HG02884 (cell line): ENCODE data around the gene DENND1A.

ENCODE experiments used
- ATAC-seq: cut with Tn5 transposase; IDR thresholded peaks from one replicate; pipeline ENCODE4 v1.9.1; 2021; ENCODE audit warnings: mild to moderate bottlenecking, moderate library complexity; ENCODE audit not compliant: unreplicated experiment

Gene DENND1A

GRCh38 chr9:123599781-123600180 is 330.1 kb downstream of the DENND1A start:
- no peak for ATAC-seq

- ATAC-seq = no peak
Measured at GRCh38 chr9:123597876-123598556, 331.9 kb downstream of the DENND1A start.

- no peak for ATAC-seq
Measured at GRCh38 chr9:123597048-123597447, 332.9 kb downstream of the DENND1A start.

GRCh38 chr9:123591283-123591682 is 338.6 kb downstream of the DENND1A start:
- no peak for ATAC-seq

GRCh38 chr9:123590499-123590898 is 339.4 kb downstream of the DENND1A start:
- ATAC-seq = no peak

- no peak for ATAC-seq
Measured at GRCh38 chr9:123589361-123590239, 340.3 kb downstream of the DENND1A start.

GRCh38 chr9:123586275-123586674 is 343.7 kb downstream of the DENND1A start:
- no peak for ATAC-seq

GRCh38 chr9:123584202-123585176 is 345.4 kb downstream of the DENND1A start:
- ATAC-seq = no peak

- ATAC-seq = no peak
Measured at GRCh38 chr9:123583646-123584045, 346.3 kb downstream of the DENND1A start.

GRCh38 chr9:123571240-123571639 is 358.7 kb downstream of the DENND1A start:
- ATAC-seq = no peak

- no peak for ATAC-seq
Measured at GRCh38 chr9:123568691-123569688, 360.9 kb downstream of the DENND1A start.

- ATAC-seq = no peak
Measured at GRCh38 chr9:123567013-123567412, 362.9 kb downstream of the DENND1A start.

- ATAC-seq = no peak
Measured at GRCh38 chr9:123564652-123565051, 365.3 kb downstream of the DENND1A start.

- ATAC-seq = no peak
Measured at GRCh38 chr9:123562844-123563346, 367.0 kb downstream of the DENND1A start.

GRCh38 chr9:123561046-123561445 is 368.9 kb downstream of the DENND1A start:
- ATAC-seq = no peak

- ATAC-seq = no peak
Measured at GRCh38 chr9:123556464-123557435, 373.2 kb downstream of the DENND1A start.

- ATAC-seq = no peak
Measured at GRCh38 chr9:123555646-123556045, 374.3 kb downstream of the DENND1A start.

- no peak for ATAC-seq
Measured at GRCh38 chr9:123552530-123552929, 377.4 kb downstream of the DENND1A start.
